Dendritic cell treated with granulocyte-macrophage colony-stimulating factor and Interleukin-4, amounts not matched to agents 40 ng/mL and 50 ng/mL, for 4 days (primary cell): ENCODE measurements around the gene WDR77.

Experiments used
- H3K27ac Mint-ChIP-seq: one replicate; pipeline ENCODE4 v1.8.0; 2022; ENCODE audit warnings: mild to moderate bottlenecking, mixed read lengths
- H3K27me3 Mint-ChIP-seq: one replicate; pipeline ENCODE4 v1.8.0; 2022; ENCODE audit warnings: mild to moderate bottlenecking, mixed read lengths
- H3K36me3 Mint-ChIP-seq: one replicate; pipeline ENCODE4 v1.8.0; 2022; ENCODE audit warnings: low read depth, mixed read lengths
- H3K4me1 Mint-ChIP-seq: one replicate; pipeline ENCODE4 v1.8.0; 2022; ENCODE audit warnings: low read depth, mixed read lengths
- H3K4me3 Mint-ChIP-seq: one replicate; pipeline ENCODE4 v1.8.0; 2022; ENCODE audit warnings: mild to moderate bottlenecking, moderate library complexity, mixed read lengths
- H3K9me3 Mint-ChIP-seq: one replicate; pipeline ENCODE4 v1.8.0; 2022; ENCODE audit warnings: mixed read lengths
- intact Hi-C: fragments of 100-400 bp; cut with micrococcal nuclease; formaldehyde crosslinking; loops from one replicate; pipeline ENCODE4 v1.15.0; 2022

Gene WDR77

GRCh38 chr1:111448918-111449702, at the start of gene WDR77, which contains the start of gene ATP5PB:
TSS of gene WDR77 (minus strand) at chr1:111449256. CDS start at chr1:111449169, 87 bp downstream.
TSS of gene ATP5PB (plus strand) at chr1:111449464. CDS start at chr1:111449542, 78 bp downstream.
- peaks cover 80% of the 10 kb centered on the region for H3K36me3 Mint-ChIP-seq
- H3K27me3 Mint-ChIP-seq = no peaks in the 10 kb centered on the region
- intact Hi-C loops = loop anchor here (1.0 to 2.0 kb wide), 3 partner anchors 22 to 306 kb away; partner anchors contain the start of gene DDX20
- H3K27ac Mint-ChIP-seq = peak within 1 kb of the TSS; percentile 98
- peaks cover 48% of the 10 kb centered on the region for H3K4me1 Mint-ChIP-seq
- peak within 1 kb of the TSS; percentile 100 for H3K4me3 Mint-ChIP-seq
- H3K9me3 Mint-ChIP-seq = no peaks in the 10 kb centered on the region

DNA sequence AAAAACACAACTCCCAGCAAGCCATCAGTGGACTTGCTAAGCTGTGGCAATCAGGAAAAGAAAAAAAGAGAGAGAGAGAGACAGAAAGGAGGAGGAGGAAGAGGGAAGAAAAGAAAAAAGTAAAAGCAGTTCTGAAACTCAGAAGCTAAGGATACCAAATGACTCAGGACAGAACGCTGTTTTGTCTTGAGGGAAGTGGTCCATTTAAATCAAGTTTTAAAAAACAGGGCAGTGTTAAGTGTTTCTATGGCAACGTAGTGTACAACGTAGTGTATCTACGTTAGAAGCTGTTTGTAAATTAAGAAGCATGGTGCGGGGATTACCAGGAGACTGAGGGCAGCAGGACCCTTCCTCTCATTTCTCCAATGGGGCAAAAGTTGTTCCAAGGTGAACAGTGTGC, 48.5 kb upstream of the WDR77 start:
- no peaks in the 10 kb centered on the region for H3K27me3 Mint-ChIP-seq
- H3K4me3 Mint-ChIP-seq = no peak overlapping the region
- peaks cover 43% of the 10 kb centered on the region for H3K36me3 Mint-ChIP-seq
- H3K27ac Mint-ChIP-seq = peak overlapping the region; percentile 72
- H3K9me3 Mint-ChIP-seq = peaks cover 25% of the 10 kb centered on the region
- intact Hi-C loops = no loop called here
- peaks cover 72% of the 10 kb centered on the region for H3K4me1 Mint-ChIP-seq

DNA sequence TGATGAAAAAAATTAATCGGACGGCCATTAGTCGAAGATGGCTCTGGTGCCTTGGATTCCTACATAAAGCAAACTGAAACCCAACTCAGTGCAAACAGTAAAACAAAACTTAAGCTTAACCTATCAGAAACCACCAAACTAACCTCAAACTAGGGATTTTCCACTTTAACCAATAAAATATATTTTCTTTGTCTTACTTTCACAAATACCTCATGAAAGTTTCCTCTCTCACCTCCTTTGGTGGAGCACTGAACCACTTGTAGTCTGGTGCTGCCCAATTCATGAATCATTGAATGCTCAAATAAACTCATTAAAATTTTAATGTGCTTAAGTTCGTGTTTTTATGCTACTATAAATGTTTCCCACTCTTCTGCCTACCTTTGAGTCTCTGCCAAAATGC, 47.3 kb upstream of the WDR77 start:
- Mint-ChIP-seq H3K27me3 (no peaks in the 10 kb centered on the region), H3K4me3 (no peak overlapping the region), H3K4me1 (peaks cover 79% of the 10 kb centered on the region), H3K9me3 (peaks cover 25% of the 10 kb centered on the region), H3K36me3 (peaks cover 36% of the 10 kb centered on the region), H3K27ac (peak overlapping the region; percentile 72)
- intact Hi-C loops = no loop called here

DNA sequence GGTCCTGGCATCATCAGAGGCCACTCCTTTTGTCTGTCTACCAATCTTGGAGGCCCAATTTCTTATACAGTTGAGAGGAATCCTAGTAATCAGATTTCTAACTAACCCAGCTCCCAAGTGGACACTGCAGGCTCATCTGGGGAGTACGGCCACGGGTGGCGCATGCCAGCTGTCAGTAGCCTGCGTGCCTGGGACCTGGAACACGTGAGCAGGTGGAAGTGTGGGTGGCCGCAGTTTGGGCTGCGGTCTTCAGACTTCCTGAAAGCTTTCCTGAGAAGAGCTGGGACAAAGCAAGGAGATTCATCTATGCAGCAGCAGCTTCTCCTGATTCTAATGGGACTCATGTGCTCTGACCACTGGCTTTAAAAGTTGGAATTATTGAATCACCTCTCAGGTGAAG, 42.0 kb upstream of the WDR77 start:
- Mint-ChIP-seq H3K4me1 (peaks cover 78% of the 10 kb centered on the region), H3K27me3 (no peaks in the 10 kb centered on the region), H3K4me3 (no peak overlapping the region), H3K9me3 (peaks cover 10% of the 10 kb centered on the region), H3K36me3 (no peaks in the 10 kb centered on the region), H3K27ac (peak overlapping the region; percentile 92)
- intact Hi-C loops = no loop called here

GRCh38 chr1:111490220-111490619, 41.2 kb upstream of the WDR77 start:
- no peak overlapping the region for H3K4me3 Mint-ChIP-seq
- peaks cover 5% of the 10 kb centered on the region for H3K36me3 Mint-ChIP-seq
- H3K9me3 Mint-ChIP-seq = peaks cover 10% of the 10 kb centered on the region
- intact Hi-C loops = no loop called here
- peaks cover 82% of the 10 kb centered on the region for H3K4me1 Mint-ChIP-seq
- no peaks in the 10 kb centered on the region for H3K27me3 Mint-ChIP-seq
- H3K27ac Mint-ChIP-seq = peak overlapping the region; percentile 92

DNA sequence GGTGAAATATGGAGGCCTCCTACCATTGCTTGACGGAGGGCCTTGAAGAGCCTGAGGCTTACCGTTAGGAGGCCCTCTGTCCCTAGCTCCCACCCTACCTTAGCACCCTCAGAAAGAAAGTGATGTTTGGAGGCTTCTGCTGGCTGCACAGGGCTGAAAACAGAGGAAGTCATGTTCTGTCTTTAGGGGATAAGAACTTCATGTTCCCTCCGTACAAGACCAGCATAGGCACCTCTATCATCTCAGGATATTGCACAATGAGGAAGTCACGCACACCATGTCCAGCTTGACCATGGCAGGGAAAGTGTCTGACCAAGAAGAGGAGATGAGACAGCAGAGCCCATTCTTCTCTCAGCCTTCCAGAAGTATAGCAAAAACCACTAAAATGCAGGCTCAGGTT, 40.5 kb upstream of the WDR77 start:
- Mint-ChIP-seq H3K27me3 (no peaks in the 10 kb centered on the region), H3K4me3 (no peak overlapping the region), H3K9me3 (peaks cover 7% of the 10 kb centered on the region), H3K27ac (peak overlapping the region; percentile 92), H3K36me3 (peaks cover 5% of the 10 kb centered on the region), H3K4me1 (peaks cover 88% of the 10 kb centered on the region)
- intact Hi-C loops = no loop called here

DNA sequence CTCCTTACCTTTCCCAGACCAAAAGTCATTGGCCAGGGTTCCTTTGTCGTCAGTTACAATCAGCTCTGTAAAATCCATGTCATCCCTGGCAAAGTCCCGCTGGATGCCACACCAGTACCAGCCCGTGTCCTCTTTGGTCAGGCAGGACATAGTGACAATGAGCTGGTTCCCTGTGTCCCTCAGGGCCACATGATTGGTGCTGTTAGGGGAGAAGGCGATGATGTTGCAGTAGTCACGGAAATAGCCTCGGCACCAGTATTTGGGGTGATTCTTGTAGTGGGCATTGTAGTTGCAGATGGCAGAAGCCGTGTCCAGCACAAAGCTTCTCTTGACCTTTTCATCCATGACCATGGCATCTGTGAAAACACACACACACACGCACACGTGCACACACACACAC, 39.6 kb upstream of the WDR77 start:
- intact Hi-C loops = no loop called here
- Mint-ChIP-seq H3K4me3 (peak overlapping the region; percentile 46), H3K27ac (peak overlapping the region; percentile 92), H3K9me3 (no peaks in the 10 kb centered on the region), H3K4me1 (peaks cover 89% of the 10 kb centered on the region), H3K36me3 (peaks cover 6% of the 10 kb centered on the region), H3K27me3 (no peaks in the 10 kb centered on the region)

GRCh38 chr1:111487133-111487532, 38.1 kb upstream of the WDR77 start:
- no peak overlapping the region for H3K4me3 Mint-ChIP-seq
- H3K36me3 Mint-ChIP-seq = peaks cover 10% of the 10 kb centered on the region
- H3K4me1 Mint-ChIP-seq = peaks cover 94% of the 10 kb centered on the region
- intact Hi-C loops = no loop called here
- no peaks in the 10 kb centered on the region for H3K9me3 Mint-ChIP-seq
- no peaks in the 10 kb centered on the region for H3K27me3 Mint-ChIP-seq
- H3K27ac Mint-ChIP-seq = peak overlapping the region; percentile 71

DNA sequence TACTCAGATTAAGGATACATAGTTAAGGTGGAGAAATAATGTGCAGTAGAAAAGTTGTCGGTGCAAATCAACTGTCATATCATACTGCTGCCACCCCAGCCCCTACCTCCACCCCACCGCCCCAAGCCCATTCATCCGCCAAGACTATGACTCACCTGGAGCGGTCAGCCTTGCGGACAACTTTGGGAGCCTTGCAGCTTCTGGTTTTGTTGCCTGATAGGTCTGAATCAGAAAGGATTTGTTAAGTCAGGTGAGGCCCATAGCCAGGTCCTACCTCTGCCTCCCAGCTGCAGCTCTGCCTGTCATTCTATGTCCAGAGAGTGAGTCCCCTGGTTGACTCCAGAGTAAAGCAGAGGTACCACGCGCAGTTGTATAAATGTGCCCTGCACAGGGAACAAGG, 37.4 kb upstream of the WDR77 start:
- peaks cover 10% of the 10 kb centered on the region for H3K36me3 Mint-ChIP-seq
- H3K9me3 Mint-ChIP-seq = no peaks in the 10 kb centered on the region
- H3K27me3 Mint-ChIP-seq = no peaks in the 10 kb centered on the region
- no peak overlapping the region for H3K4me3 Mint-ChIP-seq
- peaks cover 94% of the 10 kb centered on the region for H3K4me1 Mint-ChIP-seq
- H3K27ac Mint-ChIP-seq = no peak overlapping the region
- intact Hi-C loops = no loop called here

DNA sequence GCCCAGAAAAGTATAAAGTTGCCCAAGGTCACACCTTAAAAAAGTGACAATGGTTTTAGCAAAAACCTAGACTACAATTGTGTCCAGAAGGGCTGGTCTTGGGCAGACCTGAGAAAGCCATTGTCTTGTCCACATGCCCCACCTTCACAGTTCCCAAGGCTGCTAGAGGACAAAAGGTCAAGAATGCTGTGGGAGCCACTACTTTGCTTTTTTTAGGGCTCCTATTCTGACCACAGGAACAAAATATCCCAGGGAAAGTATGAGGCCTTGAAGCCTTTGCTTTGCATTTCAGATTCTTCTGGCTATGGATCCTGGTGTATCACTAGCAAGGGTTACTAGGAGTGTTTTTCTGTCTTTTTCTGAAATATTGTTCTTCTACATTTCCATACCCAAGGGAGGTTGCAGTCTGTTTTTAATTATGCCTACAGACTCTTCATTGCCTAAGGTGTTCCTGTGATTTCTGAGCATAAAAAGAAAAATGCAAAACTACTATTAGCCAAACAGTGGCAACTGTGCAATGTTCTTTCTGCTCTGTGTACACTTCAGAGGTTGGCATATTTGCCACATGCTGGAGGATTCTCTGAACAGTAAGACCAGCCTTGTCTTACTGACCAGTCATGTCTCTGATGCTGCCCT, 35.5 kb upstream of the WDR77 start:
- H3K27me3 Mint-ChIP-seq = no peaks in the 10 kb centered on the region
- H3K27ac Mint-ChIP-seq = peak overlapping the region; percentile 63
- no peak overlapping the region for H3K4me3 Mint-ChIP-seq
- peaks cover 90% of the 10 kb centered on the region for H3K4me1 Mint-ChIP-seq
- H3K9me3 Mint-ChIP-seq = no peaks in the 10 kb centered on the region
- H3K36me3 Mint-ChIP-seq = peaks cover 10% of the 10 kb centered on the region
- intact Hi-C loops = no loop called here

- Mint-ChIP-seq H3K4me3 (no peak overlapping the region), H3K36me3 (peaks cover 13% of the 10 kb centered on the region), H3K27ac (peak overlapping the region; percentile 63), H3K9me3 (no peaks in the 10 kb centered on the region), H3K27me3 (no peaks in the 10 kb centered on the region), H3K4me1 (peaks cover 84% of the 10 kb centered on the region)
- intact Hi-C loops = loop anchor here (2.0 kb wide), 1 partner anchor 173 kb away; no protein-coding TSS in a partner anchor
Observed at GRCh38 chr1:111483876-111484275, 34.8 kb upstream of the WDR77 start.

DNA sequence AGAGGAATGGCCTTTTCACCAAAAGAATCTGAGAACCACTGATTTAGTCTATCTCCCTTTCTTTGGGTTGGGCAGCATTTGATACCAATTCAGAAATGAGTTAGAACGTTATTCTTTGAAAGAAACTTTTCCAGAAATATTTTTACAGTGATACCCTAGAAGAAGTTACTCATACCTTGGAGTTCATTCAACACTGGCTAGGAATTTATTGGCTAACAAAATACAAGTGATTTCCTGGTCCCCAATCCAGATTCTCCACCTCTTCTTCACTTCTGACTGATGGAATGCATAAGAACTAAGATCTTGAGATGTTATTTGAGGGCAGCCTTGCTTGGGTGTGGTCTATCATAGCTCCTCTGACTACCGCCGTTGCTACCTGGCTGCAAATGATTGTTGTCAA, 34.1 kb upstream of the WDR77 start:
- Mint-ChIP-seq H3K36me3 (peaks cover 20% of the 10 kb centered on the region), H3K4me1 (peaks cover 84% of the 10 kb centered on the region), H3K4me3 (no peak overlapping the region), H3K9me3 (no peaks in the 10 kb centered on the region), H3K27me3 (no peaks in the 10 kb centered on the region), H3K27ac (peak overlapping the region; percentile 63)
- intact Hi-C loops = loop anchor here (2.0 kb wide), 1 partner anchor 174 kb away; no protein-coding TSS in a partner anchor

DNA sequence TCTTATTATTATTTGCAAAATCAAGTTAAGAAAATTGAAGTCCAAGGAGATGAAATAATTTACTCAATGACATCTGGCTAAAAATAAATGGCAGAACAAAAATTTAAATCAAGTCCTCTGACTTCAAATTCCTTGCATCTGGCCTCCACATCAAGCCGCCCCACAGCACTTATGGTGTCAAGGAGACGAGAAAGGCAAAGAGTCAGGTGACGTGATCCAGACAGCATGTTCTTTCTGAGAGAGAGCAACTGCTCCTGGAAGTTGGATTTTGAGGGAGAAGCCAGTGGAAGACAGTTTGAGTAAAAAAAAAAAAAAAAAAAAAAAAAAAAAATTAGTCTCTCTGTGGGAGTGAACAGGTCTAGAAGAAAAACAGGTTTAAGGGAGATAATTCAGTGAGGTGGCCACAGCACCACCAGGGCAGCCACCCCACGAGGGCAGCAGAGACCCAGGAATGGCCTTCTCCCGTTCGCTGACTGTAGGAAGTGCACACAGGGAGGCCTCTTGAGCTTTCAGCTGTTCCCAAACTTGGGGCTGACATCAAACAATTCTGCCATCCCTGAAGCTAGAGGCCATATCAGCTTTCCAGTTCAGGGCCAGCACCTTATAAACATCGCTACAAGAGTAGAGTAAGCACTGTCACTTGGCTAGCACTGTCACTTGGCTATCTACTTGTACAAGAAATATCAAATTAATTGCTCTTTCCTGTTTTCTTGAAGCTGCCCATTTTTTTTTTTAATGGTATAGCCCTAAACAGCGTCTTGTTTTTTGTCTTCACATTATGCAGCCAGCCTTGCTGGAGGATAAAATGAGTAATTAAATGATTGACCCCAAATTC, 32.5 kb upstream of the WDR77 start:
- Mint-ChIP-seq H3K4me3 (no peak overlapping the region), H3K27ac (peak overlapping the region; percentile 24), H3K4me1 (peaks cover 86% of the 10 kb centered on the region), H3K9me3 (no peaks in the 10 kb centered on the region), H3K36me3 (peaks cover 36% of the 10 kb centered on the region), H3K27me3 (no peaks in the 10 kb centered on the region)
- intact Hi-C loops = loop anchor here (2.0 kb wide), 4 partner anchors 25 to 287 kb away; no protein-coding TSS in a partner anchor
